Hippocampal formation (tissue), 2 donors: ENCODE data around the gene CEND1.

Source experiments
- DNase-seq, 2 donors: peaks; one replicate each; lab custom pipeline; 2025; lab: John Stamatoyannopoulos, UW

The CEND1 gene

GRCh38 chr11:794766-795633 lies 5.1 kb upstream of the CEND1 start:
- DNase-seq: no peak

GRCh38 chr11:794013-794765 lies 4.3 kb upstream of the CEND1 start:
- no peak for DNase-seq

- DNase-seq: no peak
These were observed 3.7 kb upstream of the CEND1 start for GRCh38 chr11:793556-793955.

GRCh38 chr11:792873-793272 lies 3.0 kb upstream of the CEND1 start:
- DNase-seq: no peak

GRCh38 chr11:792535-792821 lies 2.6 kb upstream of the CEND1 start:
- no peak for DNase-seq

GRCh38 chr11:791658-792534 lies 2.0 kb upstream of the CEND1 start:
- no peak for DNase-seq

- no peak for DNase-seq
These were observed 1.1 kb upstream of the CEND1 start for GRCh38 chr11:790721-791564.

GRCh38 chr11:788953-789940 lies 643 bp downstream of the CEND1 start:
- DNase-seq: no peak

- no peak for DNase-seq
These were observed 1.8 kb downstream of the CEND1 start for GRCh38 chr11:788009-788640.

- DNase-seq: no peak
These were observed 2.7 kb downstream of the CEND1 start for GRCh38 chr11:787084-787675.

- no peak for DNase-seq
These were observed 3.4 kb downstream of the CEND1 start for GRCh38 chr11:786235-787083.

GRCh38 chr11:783581-784015 lies 6.3 kb downstream of the CEND1 start:
- peak; percentile 66 to 76 for DNase-seq

GRCh38 chr11:782264-783174 lies 7.4 kb downstream of the CEND1 start:
- DNase-seq: no peak

GRCh38 chr11:779955-780532 lies 9.8 kb downstream of the CEND1 start:
- no peak for DNase-seq

- no peak for DNase-seq
These were observed 10.6 kb downstream of the CEND1 start for GRCh38 chr11:778976-779954.
